ENCODE measurements around the gene STIM1.

STIM1 gene

GRCh38 chr11:4140067-4140636 is 284.7 kb downstream of the STIM1 start:
- H3K4me3 ChIP-seq (ENCODE audit: low read depth, low read length), result no peak overlapping the region
- no peak for TF ChIP-seq CTCF (IDR thresholded peaks at IDR 0.05; ENCODE audit: low read depth, low read length, missing control alignments)
- DNase-seq (ENCODE audit: low read depth), result no peak
- in situ Hi-C loops (cut with HindIII; ENCODE audit: low sequenced_read_pairs), result no loop called here
